RPMI8226 (cell line): ENCODE measurements around the gene PCDH1.

ENCODE experiments used
- DNase-seq: peaks from one replicate; pipeline ENCODE4 v3.0.0-alpha.2; 2015

The PCDH1 gene

DNA sequence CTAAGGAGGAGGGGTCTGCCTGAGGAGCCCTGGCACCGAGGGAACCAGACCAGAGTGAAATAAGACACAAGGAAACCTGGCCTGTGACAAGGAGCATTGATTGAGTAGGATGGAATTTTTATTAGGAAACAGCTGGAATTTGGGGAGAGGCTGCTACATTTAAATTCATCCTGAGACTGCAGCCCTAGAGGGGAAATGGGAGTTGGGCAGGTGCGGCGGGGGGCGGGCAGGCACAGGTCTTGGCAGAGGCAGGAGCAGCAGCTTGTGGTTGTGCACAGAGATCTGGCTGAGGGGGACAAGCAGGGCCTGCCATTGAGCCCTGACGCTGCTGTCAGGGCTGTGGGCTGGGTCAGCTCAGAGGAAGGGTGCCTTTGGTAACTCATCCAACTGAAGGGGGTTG, 71.6 kb downstream of the PCDH1 start:
- no peak for DNase-seq

DNA sequence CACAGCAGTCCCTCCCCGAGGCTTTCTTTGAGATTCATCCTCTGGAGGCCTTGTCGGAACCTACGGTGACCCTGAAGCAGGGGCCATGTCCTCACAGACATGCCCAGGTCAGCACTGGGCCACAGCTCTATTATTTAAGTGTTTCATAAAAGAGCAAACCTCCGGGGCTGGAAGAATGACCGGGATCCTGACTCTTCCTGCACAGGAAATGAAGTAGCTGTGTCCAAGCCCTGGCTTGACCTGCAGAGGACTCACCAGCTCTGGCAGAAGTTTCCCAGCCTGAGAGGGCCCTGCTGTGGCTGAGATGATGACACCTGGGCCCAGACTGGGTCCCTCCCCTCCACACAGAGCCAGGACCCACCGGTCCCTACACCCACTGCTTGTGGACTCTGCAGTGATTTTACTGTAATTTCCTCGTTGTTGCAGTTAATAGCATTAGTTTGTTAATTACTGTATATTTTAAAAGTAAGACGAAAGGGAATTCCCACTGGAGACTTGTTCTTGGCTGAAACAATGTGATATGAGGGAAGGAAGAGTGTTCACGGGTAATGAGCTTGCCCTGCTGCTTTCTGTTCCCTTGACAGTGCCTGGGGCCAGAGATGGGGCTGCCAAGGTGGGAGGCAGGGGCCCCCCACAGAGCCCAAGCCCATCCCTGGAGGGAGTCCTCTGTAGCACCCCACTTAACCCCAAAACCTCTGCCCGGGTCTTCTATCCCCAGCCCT, 72.2 kb downstream of the PCDH1 start:
- DNase-seq: no peak

DNA sequence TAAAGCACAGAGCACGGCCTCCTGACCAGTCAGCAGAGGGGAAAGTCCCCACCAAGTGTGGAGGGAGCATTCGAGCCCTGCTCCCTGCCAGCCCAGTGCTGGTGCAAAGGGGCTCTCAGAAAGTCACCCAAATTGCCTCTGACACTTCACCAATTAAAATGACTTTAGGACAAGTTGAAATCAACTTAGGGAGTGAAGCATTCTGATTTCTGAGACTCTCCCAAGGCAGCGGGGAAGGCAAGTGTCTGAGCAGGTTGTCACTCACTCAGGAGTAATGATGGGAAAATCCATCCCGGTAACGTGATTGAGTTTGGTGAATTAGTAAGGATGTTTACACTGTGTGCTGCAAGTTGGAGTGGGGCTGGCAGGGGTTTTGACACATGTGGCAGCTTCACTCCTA, 73.7 kb downstream of the PCDH1 start:
- DNase-seq: no peak
